HepG2 (cell line): ENCODE results near the gene ENAH. TPM values are rescaled to one million over a fixed set of nuclear protein-coding genes. Genes with fewer than 3 reads are reported as not detected.

Experiments used
- ETV5 ChIP-seq: IDR thresholded peaks from 2 replicates; pipeline ENCODE4 v1.6.1; 2018; ENCODE audit warnings: missing biosample characterization, missing genetic modification reagents, inconsistent platforms, borderline replicate concordance
- FOXK2 ChIP-seq: fragments of 450-650 bp; IDR thresholded peaks from 2 replicates; pipeline ENCODE4 v1.6.1; 2016
- FOXP1 ChIP-seq, 2 experiments: fragments of 450-650 bp in 1 of 2; IDR thresholded peaks; 2 replicates each; pipeline ENCODE4 v1.6.1; 2017 to 2018; ENCODE audit warnings: antibody characterized with exemption in 1 of 2
- HDAC2 ChIP-seq: sonication (generic); formaldehyde crosslinking; IDR thresholded peaks from 2 replicates; pipeline ENCODE4 v1.4.0; 2020; ENCODE audit warnings: missing genetic modification reagents
- HES4 ChIP-seq: sonication (generic); formaldehyde crosslinking; IDR thresholded peaks from 2 replicates; pipeline ENCODE4 v1.9.0; 2021; ENCODE audit warnings: mild to moderate bottlenecking, missing genetic modification reagents, borderline replicate concordance
- HNF1B ChIP-seq: sonication (generic); formaldehyde crosslinking; IDR thresholded peaks from 2 replicates; pipeline ENCODE4 v1.5.1; 2020; ENCODE audit warnings: mild to moderate bottlenecking, moderate library complexity, missing genetic modification reagents
- HOXA3 ChIP-seq: sonication (generic); formaldehyde crosslinking; IDR thresholded peaks from 2 replicates; pipeline ENCODE4 v1.5.0; 2020; ENCODE audit warnings: missing genetic modification reagents
- ISL2 ChIP-seq: sonication (generic); formaldehyde crosslinking; IDR thresholded peaks from 2 replicates; pipeline ENCODE4 v1.5.0; 2020; ENCODE audit warnings: missing genetic modification reagents
- KDM6A ChIP-seq: IDR thresholded peaks from 2 replicates; pipeline ENCODE4 v1.6.1; 2016; ENCODE audit warnings: low read depth
- MIXL1 ChIP-seq: IDR thresholded peaks from 2 replicates; pipeline ENCODE4 v1.6.1; 2016
- PAXIP1 ChIP-seq: sonication (generic); formaldehyde crosslinking; conservative IDR thresholded peaks from 2 replicates; pipeline ENCODE4 v1.4.0; 2020; ENCODE audit warnings: mild to moderate bottlenecking, missing genetic modification reagents, moderate library complexity
- PITX1 ChIP-seq: sonication (generic); formaldehyde crosslinking; IDR thresholded peaks from 2 replicates; pipeline ENCODE4 v1.5.1; 2020; ENCODE audit warnings: mild to moderate bottlenecking, missing genetic modification reagents
- TBX3 ChIP-seq: fragments of 450-650 bp; IDR thresholded peaks from 2 replicates; pipeline ENCODE4 v1.6.1; 2017; ENCODE audit warnings: antibody characterized with exemption, mild to moderate bottlenecking, inconsistent platforms, borderline replicate concordance
- ZHX2 ChIP-seq, 2 experiments: sonication (generic) in 1 of 2; formaldehyde crosslinking in 1 of 2; IDR thresholded peaks; 2 replicates each; pipeline versions ENCODE4 v1.6.1 to v1.9.0; 2014 to 2022; ENCODE audit warnings: antibody characterized with exemption in 1 of 2, borderline replicate concordance in 1 of 2, inconsistent platforms in 1 of 2, low read depth in 1 of 2, missing genetic modification reagents in 1 of 2
- ZNF121 ChIP-seq: sonication (generic); formaldehyde crosslinking; IDR thresholded peaks from 2 replicates; pipeline ENCODE4 v1.5.0; 2020; ENCODE audit warnings: mild to moderate bottlenecking, missing genetic modification reagents
- ZNF747 ChIP-seq: sonication (generic); formaldehyde crosslinking; IDR thresholded peaks from 2 replicates; pipeline ENCODE4 v1.8.1; 2023; ENCODE audit warnings: missing genetic modification reagents, mild to moderate bottlenecking, borderline replicate concordance
- ZSCAN30 ChIP-seq: sonication (generic); formaldehyde crosslinking; IDR thresholded peaks from 2 replicates; pipeline ENCODE4 v1.5.0; 2020; ENCODE audit warnings: mild to moderate bottlenecking, missing genetic modification reagents
- polyA plus RNA-seq, 8 experiments: library from polyadenylated mRNA; depleted of rRNA in 3 of 8; stranded (reverse) in 7 of 8; unstranded in 1 of 8; fragments of >200 nt; fragmentation: Illumina TruSeq in 4 of 8; extraction: Trizol in 4 of 8; gene quantifications; 2 replicates each; pipeline versions ENCODE4 v1.2.1 to v1.2.3, GENCODE V29; 2011 to 2016; ENCODE audit warnings: low read depth in 4 of 8, missing spikeins in 1 of 8, mixed read lengths in 1 of 8; ENCODE audit not compliant: insufficient read depth in 1 of 8
- total RNA-seq, 5 experiments: library from RNA; depleted of rRNA; stranded (reverse); fragments of >200 nt; fragmentation: Illumina TruSeq; extraction: Trizol; gene quantifications; 2 replicates each; pipeline ENCODE4 v1.2.3, GENCODE V29; 2016; ENCODE audit warnings: low read depth in 1 of 5

The ENAH gene
- total and polyA plus RNA-seq, 2 of the 13 experiments (the other 11 are each of a cell fraction or from before 2014, with no cell fraction given) = 22.1 to 58.3 TPM

GRCh38 chr1:225670806-225671733, 18.1 kb upstream of the ENAH start (continued):
- TF ChIP-seq PAXIP1 (CRISPR knock-in tag) (peak; percentile 85), ZNF121 (CRISPR knock-in tag) (no peak), ETV5 (peak; percentile 53; the same call in 1 of the 2 replicates), HES4 (CRISPR knock-in tag) (no peak), MIXL1 (CRISPR knock-in tag) (0 out of 2 replicates have a peak, but pooled peaks have one; percentile 50), PITX1 (CRISPR knock-in tag) (peak; percentile 55; the same call in 1 of the 2 replicates), HDAC2 (peak; percentile 55; the same call in 1 of the 2 replicates), HOXA3 (CRISPR knock-in tag) (peak; percentile 51; the same call in 1 of the 2 replicates), ZSCAN30 (no peak), HNF1B (CRISPR knock-in tag) (peak; percentile 78), FOXP1 (IDR thresholded peaks at IDR 0.05) (peak; percentile 85), FOXP1 (CRISPR knock-in tag; IDR thresholded peaks at IDR 0.05) (peak; percentile 91), ZNF747 (CRISPR knock-in tag) (no peak), TBX3 (peak; percentile 90), ISL2 (CRISPR knock-in tag) (peak; percentile 31; the same call in 1 of the 2 replicates), KDM6A (CRISPR knock-in tag) (peak; percentile 76), FOXK2 (peak; percentile 83), ZHX2 (IDR thresholded peaks at IDR 0.05; ENCODE audit: low read depth) (0 out of 2 replicates have a peak, but pooled peaks have one; percentile 19), ZHX2 (CRISPR knock-in tag; IDR thresholded peaks at IDR 0.05; ENCODE audit: borderline replicate concordance) (no peak)
